NCI-H146 treated with DMSO at 0.1 percent for 48 hours (cell line): ENCODE measurements around the gene TRAPPC13.
"Not testable (repeated sequence)": the region's sequence is repeated elsewhere in the genome, so short reads cannot be mapped to it uniquely, and the experiment has no call there.

Experiments used
- DNase-seq: peaks from one replicate; lab custom pipeline; 2025; ENCODE audit not compliant: unreplicated experiment; lab: John Stamatoyannopoulos, UW

The TRAPPC13 gene, protein sequence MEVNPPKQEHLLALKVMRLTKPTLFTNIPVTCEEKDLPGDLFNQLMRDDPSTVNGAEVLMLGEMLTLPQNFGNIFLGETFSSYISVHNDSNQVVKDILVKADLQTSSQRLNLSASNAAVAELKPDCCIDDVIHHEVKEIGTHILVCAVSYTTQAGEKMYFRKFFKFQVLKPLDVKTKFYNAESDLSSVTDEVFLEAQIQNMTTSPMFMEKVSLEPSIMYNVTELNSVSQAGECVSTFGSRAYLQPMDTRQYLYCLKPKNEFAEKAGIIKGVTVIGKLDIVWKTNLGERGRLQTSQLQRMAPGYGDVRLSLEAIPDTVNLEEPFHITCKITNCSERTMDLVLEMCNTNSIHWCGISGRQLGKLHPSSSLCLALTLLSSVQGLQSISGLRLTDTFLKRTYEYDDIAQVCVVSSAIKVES

DNA sequence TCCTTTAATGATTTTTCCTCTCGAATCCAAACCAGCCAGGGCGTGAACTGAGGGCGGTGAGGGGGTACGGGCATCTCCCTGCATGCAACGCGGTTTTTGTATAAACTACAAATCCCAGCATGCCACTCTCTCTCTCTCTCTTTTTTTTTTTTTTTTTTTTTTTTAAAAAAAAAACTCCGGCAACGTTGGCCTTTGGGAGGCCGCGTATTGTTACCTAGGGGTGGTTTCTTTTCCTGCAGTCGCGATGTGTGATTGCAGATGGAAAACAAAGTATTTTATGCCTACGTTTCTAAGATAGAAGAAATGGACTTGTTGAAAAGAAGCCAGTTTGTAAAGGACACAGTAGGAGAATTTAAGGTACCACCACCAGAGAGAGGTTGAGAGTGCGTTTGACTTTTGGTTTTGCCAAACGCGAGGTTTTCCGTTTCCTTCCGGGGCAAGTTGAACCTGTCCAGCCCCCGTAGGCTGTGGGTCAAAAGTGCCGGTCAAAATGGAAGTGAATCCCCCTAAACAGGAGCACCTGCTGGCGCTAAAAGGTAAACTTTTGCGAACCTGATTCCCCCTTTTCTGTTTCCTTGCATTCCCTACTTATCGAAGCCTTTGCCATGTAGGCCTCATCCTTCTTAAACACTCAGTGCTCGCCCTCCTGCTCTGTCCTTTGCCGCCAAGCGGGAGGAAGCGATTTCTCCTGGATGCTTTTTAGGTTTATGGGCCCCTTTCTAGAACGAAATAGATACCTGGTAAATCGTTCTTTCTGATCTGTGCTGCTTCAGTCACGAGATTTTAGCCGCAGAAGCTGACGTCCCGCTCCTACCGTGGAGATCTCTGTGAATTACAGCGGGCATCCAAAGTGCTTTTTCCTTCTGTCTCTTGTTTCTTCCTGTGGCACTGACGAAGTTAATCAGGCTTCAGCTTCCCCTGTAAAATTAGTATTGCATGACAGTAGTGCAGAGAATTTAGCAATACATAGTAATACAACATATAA is at the start of gene TRAPPC13, which contains the start of gene SHLD3:
TRAPPC13 (plus strand) TSS at position 457 of the 985 bp plus-strand sequence; CDS start at position 491, 34 bp downstream.
SHLD3 (plus strand) TSS at position 457 of the 985 bp plus-strand sequence. CDS start 4,561 bp downstream, outside the sequence.
- DNase-seq, result peak; percentile 96

DNA sequence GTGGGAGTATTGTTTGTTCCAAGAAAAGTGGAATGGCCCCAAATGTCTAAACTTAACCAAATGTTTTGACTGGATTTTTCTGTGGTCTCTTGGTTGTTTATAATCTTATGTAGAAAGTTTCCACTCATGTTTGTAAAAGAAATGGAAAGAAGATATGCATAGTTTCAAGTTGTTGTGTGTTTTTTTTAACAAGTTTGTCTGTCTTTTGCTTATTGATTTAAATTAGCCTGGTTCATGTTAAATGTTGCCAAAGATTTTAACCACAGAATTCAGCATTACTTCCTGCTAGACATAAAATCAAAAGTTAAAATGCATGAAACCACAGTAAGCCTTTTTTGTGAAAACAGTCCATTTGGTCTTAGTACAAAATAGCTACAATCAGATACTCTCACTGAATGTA is 47.7 kb upstream of the TRAPPC13 start:
- DNase-seq, result no peak

DNA sequence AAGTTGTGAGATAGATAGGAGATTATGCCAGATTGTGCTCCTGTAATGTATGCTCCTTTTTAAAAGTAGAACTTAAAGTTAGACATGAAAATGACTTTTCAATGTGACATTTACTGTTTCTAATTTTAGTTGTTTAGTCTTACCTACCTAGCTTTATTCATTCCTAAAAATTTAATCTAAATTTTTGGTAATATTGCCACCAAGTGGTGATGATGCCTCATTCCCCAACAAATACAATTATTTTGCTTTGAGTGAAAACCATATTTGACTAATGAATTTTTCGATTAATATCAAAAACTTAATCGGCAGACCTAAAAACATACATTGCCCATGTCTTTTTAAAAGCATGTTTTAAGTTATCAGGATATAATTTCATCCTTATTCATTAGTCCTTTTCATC is 36.1 kb upstream of the TRAPPC13 start:
- no peak for DNase-seq

DNA sequence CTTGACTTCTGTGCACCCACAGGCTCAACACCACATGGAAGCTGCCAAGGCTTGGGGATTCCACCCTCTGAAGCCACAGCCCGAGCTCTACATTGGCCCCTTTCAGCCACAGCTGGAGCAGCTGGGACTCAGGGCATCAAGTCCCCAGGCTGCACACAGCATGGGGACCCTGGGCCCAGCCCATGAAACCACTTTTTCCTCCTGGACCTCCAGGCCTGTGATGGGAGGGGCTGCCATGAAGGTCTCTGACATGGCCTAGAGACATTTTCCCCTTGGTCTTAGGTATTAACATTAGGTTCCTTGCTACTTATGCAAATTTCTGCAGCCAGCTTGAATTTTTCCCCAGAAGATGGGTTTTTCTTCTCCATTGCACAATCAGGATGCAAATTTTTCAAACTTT is 23.1 kb upstream of the TRAPPC13 start:
- not testable (repeated sequence) for DNase-seq

DNA sequence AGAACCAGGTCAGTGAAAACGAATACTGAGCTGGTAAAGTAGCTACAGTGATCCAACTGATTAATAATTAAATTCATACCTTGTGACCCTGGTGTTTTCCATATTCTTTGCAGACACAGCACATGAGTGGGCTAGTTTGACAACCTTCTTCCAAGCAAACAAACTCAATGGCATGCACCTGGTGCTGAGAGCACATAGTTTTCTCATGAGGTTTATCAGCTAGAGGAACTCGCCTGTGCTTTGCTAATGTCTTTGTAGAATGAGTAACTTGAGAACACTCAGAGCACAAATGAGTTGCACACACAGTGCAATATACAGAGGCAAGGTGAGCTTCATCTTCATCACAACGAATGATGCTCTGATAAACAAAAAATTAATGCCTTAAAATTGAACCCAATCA is 13.3 kb upstream of the TRAPPC13 start:
- DNase-seq, result peak; percentile 29

DNA sequence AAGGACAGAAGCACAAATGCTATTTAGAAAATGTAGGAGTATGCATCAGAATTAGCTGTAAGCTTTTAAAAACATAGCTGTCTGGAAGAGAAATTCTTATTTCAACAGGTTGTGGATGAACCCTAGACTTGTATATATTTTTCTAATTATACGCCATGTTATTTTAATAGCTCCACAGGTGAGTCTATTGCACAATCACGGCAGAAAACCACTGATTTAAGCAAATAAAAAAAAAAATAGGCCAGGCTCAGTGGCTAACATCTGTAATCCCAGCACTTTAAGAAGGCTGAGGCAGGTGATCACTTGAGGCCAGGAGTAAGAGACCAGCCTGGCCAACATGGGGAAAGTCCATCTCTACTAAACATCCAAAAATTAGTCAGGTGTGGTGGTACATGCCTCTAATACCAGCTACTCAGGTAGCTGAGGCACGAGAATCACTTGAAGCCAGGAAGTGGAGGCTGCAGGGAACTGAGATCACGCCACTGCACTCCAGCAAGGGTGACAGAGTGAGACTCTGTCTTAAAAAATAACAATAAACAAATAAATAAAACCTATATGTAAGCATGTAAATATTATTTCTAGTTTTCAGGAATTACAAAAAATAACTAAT is 12.4 kb upstream of the TRAPPC13 start:
- no peak for DNase-seq

DNA sequence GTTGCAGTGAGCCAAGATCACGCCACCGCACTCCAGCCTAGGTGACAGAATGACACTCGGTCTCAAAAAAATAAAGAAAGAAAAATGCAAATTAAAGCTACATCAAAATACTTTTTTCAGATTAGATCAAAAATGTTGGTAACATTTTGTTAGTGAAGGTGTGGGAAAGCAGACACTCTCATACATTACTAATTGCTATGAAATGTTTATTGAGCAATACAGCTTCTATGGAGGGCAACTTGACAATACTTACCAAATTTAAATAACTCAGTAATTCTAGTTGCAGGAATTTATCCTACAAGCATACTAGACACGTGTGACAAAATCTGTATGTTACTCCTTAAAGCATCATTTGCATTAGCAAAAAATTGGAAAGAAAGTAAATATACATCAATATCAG is 4.8 kb upstream of the TRAPPC13 start:
- no peak for DNase-seq

DNA sequence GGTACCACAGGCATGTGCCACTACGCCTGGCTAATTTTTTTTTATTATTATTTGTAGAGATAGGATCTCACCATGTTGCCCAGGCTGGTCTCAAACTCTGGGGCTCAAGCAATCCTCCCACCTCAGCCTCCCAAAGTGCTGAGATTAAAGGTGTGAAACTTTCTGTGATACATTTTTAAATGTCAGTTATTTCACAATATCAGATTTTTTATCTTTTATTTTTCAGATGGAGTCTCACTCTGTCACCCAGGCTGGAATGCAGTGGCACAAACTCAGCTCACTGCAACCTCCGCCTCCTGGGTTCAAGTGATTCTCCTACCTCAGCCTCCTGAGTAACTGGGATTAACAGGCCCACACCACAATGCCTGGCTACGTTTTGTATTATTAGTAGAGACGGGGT is 2.9 kb upstream of the TRAPPC13 start:
- not testable (repeated sequence) for DNase-seq

DNA sequence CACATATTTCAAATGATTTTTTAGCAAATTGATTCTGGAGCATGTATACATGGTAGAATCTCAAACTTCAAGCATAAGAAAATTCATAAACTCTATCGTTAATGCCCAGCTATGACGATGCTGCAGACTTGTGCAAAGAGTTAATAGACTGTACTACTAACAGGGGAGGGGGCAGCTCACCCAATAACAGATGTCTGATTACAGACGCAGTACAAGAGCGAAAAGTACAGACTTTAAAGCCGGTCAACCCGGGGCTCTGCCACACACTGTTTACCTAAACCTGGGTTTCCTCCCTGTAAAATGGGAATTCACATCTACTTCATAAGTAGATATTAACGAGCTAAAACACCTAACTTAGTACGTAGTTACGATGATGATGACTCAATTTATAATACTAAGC is 1.3 kb upstream of the TRAPPC13 start:
- peak; percentile 2 for DNase-seq

DNA sequence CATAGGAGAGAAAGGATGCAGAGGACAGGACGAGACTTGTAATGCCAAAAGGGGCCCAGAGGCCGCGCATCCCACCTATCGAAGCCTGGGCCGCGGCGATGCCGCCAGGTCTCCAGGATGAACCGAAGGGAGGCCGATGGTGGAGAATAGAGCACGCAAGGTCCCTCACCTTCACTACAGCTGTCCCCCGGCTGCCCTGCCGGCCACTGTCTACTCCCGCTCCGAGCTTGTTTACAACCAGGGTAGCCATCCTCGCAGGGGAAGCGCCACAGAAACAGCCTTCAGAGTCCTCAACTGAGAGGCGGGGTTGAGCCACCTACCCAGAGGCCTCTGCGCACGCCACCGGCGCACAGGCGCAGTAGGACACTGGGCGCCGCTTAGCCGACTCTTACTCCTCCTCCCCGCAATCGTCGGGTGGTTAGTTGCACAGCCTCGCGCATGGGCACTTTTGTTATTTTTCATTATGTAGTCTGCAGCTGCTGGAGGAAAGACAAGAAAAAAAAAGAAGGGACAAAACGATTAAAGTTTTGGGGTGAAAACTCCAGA is 729 bp upstream of the TRAPPC13 start, which contains the start of gene TRIM23:
TRIM23 (minus strand) TSS at position 309 of the 546 bp plus-strand sequence; CDS start at position 250, 59 bp downstream.
- peak; percentile 96 for DNase-seq

DNA sequence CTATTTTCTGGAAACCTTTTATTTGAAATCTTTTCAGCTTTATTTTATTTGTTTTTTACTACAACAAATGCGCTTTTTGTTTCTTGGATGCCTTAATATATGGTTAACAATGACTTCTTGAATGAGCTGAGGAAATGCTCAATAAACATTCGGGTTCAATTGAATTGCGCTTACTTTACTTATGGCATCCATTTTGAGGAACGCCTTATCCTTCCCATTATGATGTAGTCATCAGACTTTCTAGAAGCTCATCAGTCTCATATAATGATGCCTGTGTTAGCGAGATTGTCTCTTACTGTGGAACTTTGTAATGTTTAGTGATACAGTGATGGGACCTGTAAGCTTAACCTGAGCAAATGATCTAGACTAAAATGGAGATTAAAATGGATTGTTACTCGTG is 916 bp downstream of the TRAPPC13 start:
- no peak for DNase-seq

DNA sequence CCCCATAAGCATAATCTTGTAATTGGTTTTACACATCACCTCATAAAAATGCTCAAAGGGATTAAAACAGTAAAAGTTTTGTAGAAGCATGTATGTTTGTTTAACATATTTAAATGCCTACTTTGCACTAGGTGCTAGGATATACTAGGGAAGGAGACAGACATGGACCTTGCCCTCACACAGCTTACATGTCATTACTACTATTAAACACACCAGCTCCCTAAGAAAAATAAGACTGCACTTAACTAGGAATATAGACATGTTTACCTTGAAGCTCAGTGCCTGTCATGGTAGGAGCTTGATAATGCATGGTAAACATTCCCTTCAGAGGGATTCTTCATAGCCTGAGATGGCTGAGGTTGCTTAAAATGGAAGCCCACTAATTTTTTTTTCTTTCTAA is 6.2 kb downstream of the TRAPPC13 start:
- no peak for DNase-seq

DNA sequence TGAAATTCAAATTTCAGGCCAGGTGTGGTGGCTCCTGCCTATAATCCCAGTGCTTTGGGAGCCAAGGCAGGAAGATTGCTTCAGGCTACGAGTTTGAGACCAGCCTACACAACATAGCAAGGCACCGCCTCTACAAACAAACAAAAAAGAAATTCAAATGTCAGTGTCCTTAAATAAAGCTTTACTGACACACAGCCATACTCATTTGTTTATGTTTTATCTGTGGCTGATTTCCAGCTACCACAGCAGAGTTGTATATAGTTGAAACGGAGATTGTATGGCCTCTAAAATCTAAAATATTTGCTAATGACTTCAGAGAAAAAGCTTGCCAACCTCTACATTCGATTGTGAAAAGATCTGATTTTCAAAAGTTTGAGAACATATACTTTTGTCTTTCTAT is 15.4 kb downstream of the TRAPPC13 start:
- DNase-seq, result no peak

DNA sequence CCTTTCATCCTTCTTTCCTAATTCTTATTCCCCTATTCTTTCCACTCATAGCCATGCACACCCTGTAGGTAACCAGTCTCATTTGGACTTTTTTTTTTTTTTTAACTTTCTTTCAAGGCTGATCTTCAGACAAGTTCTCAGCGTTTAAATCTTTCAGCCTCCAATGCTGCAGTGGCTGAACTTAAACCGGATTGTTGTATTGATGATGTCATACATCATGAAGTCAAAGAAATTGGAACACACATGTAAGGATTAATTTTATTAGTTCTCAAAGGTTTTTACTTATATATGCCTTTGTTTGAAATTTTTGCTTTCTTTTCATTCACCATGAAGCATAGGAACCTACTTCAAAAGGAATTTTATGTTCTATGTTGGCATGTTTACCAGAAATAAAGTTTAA is 22.1 kb downstream of the TRAPPC13 start:
- DNase-seq, result no peak

DNA sequence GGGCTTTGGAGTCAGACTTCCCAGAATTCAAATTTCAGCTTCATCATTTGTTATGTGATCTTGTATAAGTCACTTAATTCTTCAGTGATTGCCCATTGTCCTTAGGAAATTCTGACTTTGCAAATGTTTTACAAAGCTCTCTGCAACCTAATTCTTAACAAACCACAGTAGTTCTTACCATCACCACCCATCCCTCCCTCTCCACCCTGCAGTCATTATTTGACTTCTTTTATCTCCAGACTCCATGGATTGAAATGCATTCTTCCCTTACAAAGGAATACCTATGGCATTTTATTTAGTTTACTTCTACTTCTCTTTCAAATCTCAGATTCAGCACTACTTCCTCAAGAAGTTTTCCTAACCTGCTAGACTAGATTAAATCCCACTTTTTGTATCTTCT is 23.1 kb downstream of the TRAPPC13 start:
- DNase-seq, result no peak

DNA sequence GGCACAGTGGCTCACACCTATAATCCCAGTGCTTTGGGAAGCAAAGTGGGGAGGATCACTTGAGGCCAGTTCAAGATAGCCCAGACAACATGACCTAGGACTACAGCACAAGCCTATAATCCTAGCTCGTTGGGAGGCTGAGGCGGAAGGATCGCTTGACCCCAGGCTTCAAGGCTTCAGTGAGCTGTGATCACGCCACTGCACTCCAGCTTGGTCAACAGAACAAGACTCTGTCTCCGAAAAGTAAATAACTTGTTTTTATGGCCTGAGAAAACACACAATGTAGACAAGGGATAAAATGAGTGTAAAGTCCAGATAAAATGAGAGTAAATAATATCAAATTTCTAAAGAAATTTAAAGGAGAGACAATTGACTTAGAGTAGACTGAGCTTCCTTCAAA is 26.3 kb downstream of the TRAPPC13 start:
- DNase-seq, result no peak

DNA sequence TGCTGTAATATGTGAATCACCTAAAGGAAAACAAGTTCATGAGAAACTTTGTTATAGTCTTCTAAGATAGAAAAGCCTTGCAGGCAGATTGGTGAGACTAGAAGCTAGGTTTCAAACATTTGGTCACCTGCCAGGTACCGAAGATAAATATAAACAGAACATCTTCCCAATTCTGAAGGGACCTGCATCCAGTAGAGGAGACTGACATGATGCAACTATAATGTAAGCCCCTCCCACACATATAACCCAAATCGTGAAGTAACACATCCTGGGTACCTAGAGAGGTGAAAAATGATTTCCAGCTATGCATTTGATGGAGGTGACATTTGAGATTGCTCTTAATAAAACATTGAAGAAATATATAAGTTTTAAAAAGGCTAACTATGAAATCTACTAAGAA is 29.9 kb downstream of the TRAPPC13 start:
- DNase-seq, result no peak

DNA sequence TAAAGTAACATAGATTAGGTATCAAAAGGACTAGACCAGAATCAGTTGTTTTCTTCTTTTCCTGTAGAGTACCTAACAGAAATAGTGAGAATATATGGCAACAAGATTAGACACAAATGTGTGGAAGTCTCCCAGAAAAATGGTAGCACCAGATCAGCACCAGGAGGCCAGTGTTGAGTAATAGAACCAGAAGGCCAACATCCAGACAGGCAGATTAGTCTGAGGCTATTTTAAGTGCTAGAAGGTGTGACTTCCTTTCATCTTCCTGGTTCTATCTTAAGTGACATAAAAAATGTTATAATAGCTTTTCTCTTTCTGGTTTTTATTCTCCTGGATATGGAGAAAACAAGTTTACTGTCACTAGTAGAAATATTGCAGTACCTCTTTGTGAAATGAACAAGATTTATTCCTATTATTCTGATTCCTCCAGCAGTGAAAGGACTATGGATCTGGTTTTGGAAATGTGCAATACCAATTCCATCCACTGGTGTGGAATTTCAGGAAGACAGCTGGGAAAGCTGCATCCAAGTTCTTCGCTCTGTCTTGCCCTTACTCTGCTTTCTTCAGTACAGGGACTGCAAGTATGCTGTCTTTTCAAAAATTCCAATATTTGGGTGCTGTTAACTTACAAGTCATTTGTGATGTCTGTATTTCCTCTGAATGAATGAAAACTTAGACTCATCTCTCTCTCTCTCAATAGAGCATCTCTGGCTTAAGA is 39.1 kb downstream of the TRAPPC13 start:
- no peak for DNase-seq

DNA sequence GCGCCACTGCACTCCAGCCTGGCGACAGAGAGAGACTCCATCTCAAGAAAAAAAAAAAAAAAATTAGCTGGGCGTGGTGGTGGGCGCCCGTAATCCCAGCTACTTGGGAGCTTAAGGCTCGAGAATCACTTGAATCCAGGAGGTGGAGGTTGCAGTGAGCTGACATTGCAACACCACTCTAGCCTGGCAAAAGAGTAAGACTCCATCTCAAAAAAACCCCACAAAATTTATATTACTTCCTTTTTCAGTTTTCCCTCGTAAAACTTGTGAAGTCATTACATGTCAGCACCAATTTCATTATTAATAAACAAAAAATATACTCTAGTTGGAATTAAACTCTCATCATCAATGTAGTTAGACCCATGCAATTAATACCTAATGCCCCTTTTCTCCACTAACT is 43.9 kb downstream of the TRAPPC13 start:
- no peak for DNase-seq

DNA sequence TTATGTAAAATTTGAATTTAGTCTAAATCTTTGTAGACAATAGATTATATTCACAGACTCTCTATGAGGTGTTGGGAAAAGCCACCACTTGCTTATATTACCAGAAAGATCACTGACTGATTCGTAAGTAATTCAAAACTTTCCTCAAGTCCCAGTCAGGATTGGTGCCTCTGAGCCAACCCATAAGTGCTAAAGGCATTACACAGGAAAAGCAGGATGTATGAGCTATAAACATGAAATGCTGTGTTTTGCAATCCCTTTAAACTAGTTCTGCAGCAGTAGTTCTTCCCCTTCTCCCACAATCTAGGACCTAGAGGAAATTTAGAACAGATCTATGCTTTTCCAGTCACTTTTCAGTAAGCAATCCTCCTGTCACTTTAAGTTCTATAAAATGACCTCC is 48.0 kb downstream of the TRAPPC13 start:
- DNase-seq, result no peak
